Muscle of leg (tissue), 11 donors: ENCODE data around the gene SCAPER. TPM values are rescaled to one million over a fixed set of nuclear protein-coding genes. Genes with fewer than 3 reads are reported as not detected.
A peak's percentile ranks its signal among the peaks of the same experiment; 100 is the strongest.

Source experiments
- DNase-seq: peaks from one replicate; pipeline ENCODE4 v3.0.0; 2013
- H3K27ac ChIP-seq: one replicate; pipeline ENCODE4 v1.5.1; 2013; ENCODE audit warnings: mild to moderate bottlenecking, low read length, control low read depth
- H3K27me3 ChIP-seq: one replicate; pipeline ENCODE4 v1.6.1; 2013; ENCODE audit warnings: low read length; ENCODE audit not compliant: control insufficient read depth, insufficient read depth
- H3K36me3 ChIP-seq: one replicate; pipeline ENCODE4 v1.6.1; 2013; ENCODE audit warnings: low read length; ENCODE audit not compliant: control insufficient read depth, insufficient read depth
- H3K4me1 ChIP-seq: one replicate; pipeline ENCODE4 v1.6.1; 2013; ENCODE audit warnings: low read length; ENCODE audit not compliant: control insufficient read depth, insufficient read depth
- H3K4me3 ChIP-seq: one replicate; pipeline ENCODE4 v1.5.1; 2013; ENCODE audit warnings: low read length, control low read depth
- H3K9me3 ChIP-seq: replicated peaks from 2 replicates; pipeline ENCODE4 v1.6.1; 2013; ENCODE audit warnings: low read depth, low read length; ENCODE audit not compliant: control insufficient read depth
- WGBS: methylation state at CpG from one replicate; pipeline ENCODE4 v1.1.5; 2013; ENCODE audit warnings: missing lambda C conversion rate; ENCODE audit not compliant: insufficient coverage; 5-methylcytosine and 5-hydroxymethylcytosine counted together
- polyA plus RNA-seq, 8 donors: library from polyadenylated mRNA; unstranded; fragments of 120-200 nt; gene quantifications; one replicate each; pipeline versions ENCODE4 v1.2.1 to v1.2.3, GENCODE V29; 2013; ENCODE audit warnings: inconsistent platforms in 1 of 8, low replicate concordance in 1 of 8; ENCODE audit not compliant: insufficient read length in 8 of 8, insufficient read depth in 1 of 8
- total RNA-seq: library from RNA; stranded (reverse); fragments of 120-200 nt; gene quantifications from one replicate; pipeline ENCODE4 v1.2.4, GENCODE V29; 2013

SCAPER gene
- total and polyA plus RNA-seq, 9 donors: 61.5 to 83.1 (median 73.5) TPM

GRCh38 chr15:76575274-76575673, 329.9 kb downstream of the SCAPER start:
- H3K27ac ChIP-seq: no peak overlapping the region
- H3K36me3 ChIP-seq: no peaks in the 10 kb centered on the region
- 100% methylated on average over 1 of the region's 1 CpG for WGBS

GRCh38 chr15:76572983-76573314, 332.2 kb downstream of the SCAPER start:
- peaks cover 11% of the 10 kb centered on the region for H3K4me1 ChIP-seq
- H3K27me3 ChIP-seq: no peaks in the 10 kb centered on the region
- no peak for DNase-seq
- H3K4me3 ChIP-seq: no peak overlapping the region
- no peak overlapping the region for H3K27ac ChIP-seq
- H3K9me3 ChIP-seq: peaks cover 4% of the 10 kb centered on the region
- H3K36me3 ChIP-seq: no peaks in the 10 kb centered on the region

More at GRCh38 chr15:76575274-76575673, 329.9 kb downstream of the SCAPER start:
- H3K9me3 ChIP-seq: peaks cover under 1% of the 10 kb centered on the region
- no peak overlapping the region for H3K4me3 ChIP-seq
- H3K27me3 ChIP-seq: no peaks in the 10 kb centered on the region
- DNase-seq: no peak
- peaks cover 11% of the 10 kb centered on the region for H3K4me1 ChIP-seq

- DNase-seq: peak; percentile 21
- WGBS: no CpG with 5 or more reads among the region's 2 CpGs
Observed at GRCh38 chr15:76566276-76566675, 338.9 kb downstream of the SCAPER start.

GRCh38 chr15:76565366-76565765, 339.8 kb downstream of the SCAPER start:
- Histone ChIP-seq H3K36me3 (no peaks in the 10 kb centered on the region), H3K4me3 (no peak overlapping the region), H3K27ac (no peak overlapping the region), H3K27me3 (no peaks in the 10 kb centered on the region), H3K4me1 (no peaks in the 10 kb centered on the region), H3K9me3 (peaks cover 7% of the 10 kb centered on the region)
- no CpG with 5 or more reads among the region's 1 CpG for WGBS
- DNase-seq: no peak

More at GRCh38 chr15:76566276-76566675, 338.9 kb downstream of the SCAPER start:
- no peaks in the 10 kb centered on the region for H3K4me1 ChIP-seq
- H3K4me3 ChIP-seq: no peak overlapping the region
- peaks cover 7% of the 10 kb centered on the region for H3K9me3 ChIP-seq
- no peaks in the 10 kb centered on the region for H3K36me3 ChIP-seq
- H3K27ac ChIP-seq: no peak overlapping the region
- H3K27me3 ChIP-seq: no peaks in the 10 kb centered on the region

- H3K4me1 ChIP-seq: no peaks in the 10 kb centered on the region
- H3K4me3 ChIP-seq: no peak overlapping the region
- no peak overlapping the region for H3K27ac ChIP-seq
- no peaks in the 10 kb centered on the region for H3K27me3 ChIP-seq
- WGBS: no CpG with 5 or more reads among the region's 1 CpG
- no peaks in the 10 kb centered on the region for H3K36me3 ChIP-seq
- no peak for DNase-seq
- H3K9me3 ChIP-seq: peaks cover 3% of the 10 kb centered on the region
Observed at GRCh38 chr15:76555247-76555646, 349.9 kb downstream of the SCAPER start.

DNA sequence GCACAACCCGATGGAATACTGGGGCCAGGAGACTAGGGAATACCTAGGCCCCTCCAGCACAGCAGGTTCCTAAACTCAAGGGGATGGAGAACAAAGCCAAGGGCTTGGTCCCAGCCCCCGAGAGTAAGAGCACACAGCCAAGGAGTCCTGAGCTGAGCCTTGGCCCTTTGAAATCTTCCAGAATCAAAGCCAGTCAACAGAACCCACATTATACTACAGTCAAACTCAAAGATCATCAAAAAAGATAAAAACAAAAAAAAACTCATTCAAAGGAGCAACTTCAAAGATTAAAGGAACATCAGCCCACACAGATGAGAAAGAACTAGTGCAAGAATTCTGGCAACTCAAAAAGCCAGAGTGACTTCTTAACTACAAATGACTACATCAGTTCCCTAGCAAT, 351.6 kb downstream of the SCAPER start:
- WGBS: 83% methylated on average over 2 of the region's 2 CpGs
- Histone ChIP-seq H3K4me1 (no peaks in the 10 kb centered on the region), H3K27me3 (no peaks in the 10 kb centered on the region), H3K4me3 (no peak overlapping the region), H3K9me3 (peaks cover 3% of the 10 kb centered on the region), H3K36me3 (no peaks in the 10 kb centered on the region), H3K27ac (no peak overlapping the region)
- no peak for DNase-seq

DNA sequence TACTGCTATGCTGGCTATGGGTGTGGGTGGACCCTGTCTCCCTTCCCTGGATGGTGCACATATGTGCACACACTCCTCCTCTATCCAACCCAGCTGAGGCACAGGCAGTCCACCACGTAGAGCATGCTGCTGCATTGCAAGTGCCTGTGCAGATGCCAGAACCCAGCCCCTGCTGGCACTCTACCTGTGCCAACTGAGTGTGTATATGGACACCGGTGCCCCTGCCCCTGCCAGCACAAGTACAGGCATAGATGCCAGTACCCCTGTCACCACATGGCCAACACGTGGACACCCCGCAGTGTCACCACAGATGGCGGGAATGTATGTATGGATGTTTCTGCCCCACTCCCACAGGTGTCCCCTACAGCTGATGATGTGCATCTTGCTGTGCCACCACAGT, 352.0 kb downstream of the SCAPER start:
- WGBS: 94% methylated on average over 3 of the region's 5 CpGs

GRCh38 chr15:76546805-76547204, 358.3 kb downstream of the SCAPER start:
- H3K4me1 ChIP-seq: no peaks in the 10 kb centered on the region
- no peak for DNase-seq
- no CpG with 5 or more reads among the region's 2 CpGs for WGBS
- H3K9me3 ChIP-seq: no peaks in the 10 kb centered on the region
- H3K36me3 ChIP-seq: no peaks in the 10 kb centered on the region
- H3K27me3 ChIP-seq: no peaks in the 10 kb centered on the region
- no peak overlapping the region for H3K4me3 ChIP-seq
- no peak overlapping the region for H3K27ac ChIP-seq

More for the DNA sequence above, 352.0 kb downstream of the SCAPER start:
- H3K9me3 ChIP-seq: peaks cover 3% of the 10 kb centered on the region
- H3K4me1 ChIP-seq: no peaks in the 10 kb centered on the region
- no peak overlapping the region for H3K27ac ChIP-seq
- DNase-seq: no peak
- no peaks in the 10 kb centered on the region for H3K27me3 ChIP-seq
- H3K36me3 ChIP-seq: no peaks in the 10 kb centered on the region
- H3K4me3 ChIP-seq: no peak overlapping the region

DNA sequence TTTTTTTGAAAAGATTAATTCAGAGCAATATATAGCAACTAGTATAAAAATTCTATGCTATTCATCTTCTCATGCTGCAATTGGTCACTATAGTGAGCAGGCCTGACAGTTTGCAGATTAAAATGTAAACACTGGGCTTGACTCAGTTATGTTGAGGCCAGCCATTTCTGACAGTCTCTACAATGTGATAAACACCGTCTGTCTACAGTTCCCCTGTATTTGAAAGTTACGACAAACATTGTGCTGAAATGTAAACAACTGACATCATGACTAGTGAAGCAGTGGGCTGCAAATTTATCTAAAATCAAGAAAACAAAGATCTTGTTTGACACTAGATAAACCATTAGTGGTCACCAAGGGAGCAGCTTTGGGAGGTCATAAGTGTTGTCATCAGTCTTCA, 371.1 kb downstream of the SCAPER start:
- no peak overlapping the region for H3K4me3 ChIP-seq
- no CpG with 5 or more reads among the region's 2 CpGs for WGBS
- H3K9me3 ChIP-seq: no peaks in the 10 kb centered on the region
- H3K27ac ChIP-seq: no peak overlapping the region
- H3K27me3 ChIP-seq: no peaks in the 10 kb centered on the region
- H3K36me3 ChIP-seq: no peaks in the 10 kb centered on the region
- no peaks in the 10 kb centered on the region for H3K4me1 ChIP-seq
- DNase-seq: no peak

- no peaks in the 10 kb centered on the region for H3K9me3 ChIP-seq
- no peaks in the 10 kb centered on the region for H3K27me3 ChIP-seq
- no CpG with 5 or more reads among the region's 5 CpGs for WGBS
- no peak overlapping the region for H3K4me3 ChIP-seq
- H3K27ac ChIP-seq: no peak overlapping the region
- no peak for DNase-seq
- H3K36me3 ChIP-seq: no peaks in the 10 kb centered on the region
- no peaks in the 10 kb centered on the region for H3K4me1 ChIP-seq
Observed at GRCh38 chr15:76533060-76533820, 371.9 kb downstream of the SCAPER start.

- H3K36me3 ChIP-seq: no peaks in the 10 kb centered on the region
- no peaks in the 10 kb centered on the region for H3K4me1 ChIP-seq
- H3K27ac ChIP-seq: no peak overlapping the region
- no peaks in the 10 kb centered on the region for H3K27me3 ChIP-seq
- DNase-seq: no peak
- no peaks in the 10 kb centered on the region for H3K9me3 ChIP-seq
- H3K4me3 ChIP-seq: no peak overlapping the region
- WGBS: no CpG with 5 or more reads among the region's 3 CpGs
Observed at GRCh38 chr15:76529911-76530310, 375.2 kb downstream of the SCAPER start.
